ENCODE data around the gene SYNPR.

DNA sequence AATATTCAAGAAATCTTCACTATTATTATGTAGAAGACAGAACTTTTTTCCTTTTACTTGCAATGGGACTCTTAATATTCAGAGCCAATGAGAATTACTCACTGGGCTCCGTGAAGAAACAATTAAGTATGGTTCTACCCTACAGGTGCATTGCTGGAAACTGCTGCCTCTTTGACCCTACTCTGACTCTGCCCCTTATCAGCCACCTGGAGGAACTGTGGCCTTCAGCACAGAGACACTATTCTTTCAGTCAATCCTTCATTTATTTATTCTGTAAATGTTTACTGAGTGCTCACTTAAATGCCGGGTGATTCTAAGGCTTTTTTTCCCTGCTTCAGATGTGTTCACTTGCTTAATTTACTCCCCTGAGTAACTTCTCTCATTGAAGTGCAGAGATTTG, 163.2 kb downstream of the SYNPR start:
- no peak for TF ChIP-seq CTCF (conservative IDR thresholded peaks at IDR 0.05; ENCODE audit: low read depth, low read length)
- no peak for TF ChIP-seq EZH2 (IDR thresholded peaks at IDR 0.05; ENCODE audit: low read length, unreplicated experiment)

Measured in PC-3 (cell line).